ENCODE results near the gene LAMP5.

DNA sequence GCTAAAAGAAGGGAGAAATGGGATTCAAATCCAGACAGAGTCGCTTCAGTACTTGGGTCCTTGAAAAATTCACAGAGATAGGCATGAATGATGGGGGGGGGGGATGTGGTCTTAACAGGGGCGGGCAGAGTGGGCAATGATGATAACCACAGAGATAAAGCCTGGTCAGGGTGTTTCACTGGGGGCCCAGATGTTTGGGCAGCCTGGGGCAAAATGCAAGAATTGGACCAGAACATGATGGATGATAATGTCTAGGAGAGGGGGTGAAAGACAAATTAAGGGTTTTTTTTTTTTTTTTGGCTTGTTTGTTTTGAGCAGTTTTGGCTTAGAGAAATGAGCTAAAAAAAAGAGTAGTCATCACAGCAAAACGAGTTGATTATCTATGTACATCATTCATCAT is 57.4 kb downstream of the LAMP5 start:
- TF ChIP-seq, protein P1, sequence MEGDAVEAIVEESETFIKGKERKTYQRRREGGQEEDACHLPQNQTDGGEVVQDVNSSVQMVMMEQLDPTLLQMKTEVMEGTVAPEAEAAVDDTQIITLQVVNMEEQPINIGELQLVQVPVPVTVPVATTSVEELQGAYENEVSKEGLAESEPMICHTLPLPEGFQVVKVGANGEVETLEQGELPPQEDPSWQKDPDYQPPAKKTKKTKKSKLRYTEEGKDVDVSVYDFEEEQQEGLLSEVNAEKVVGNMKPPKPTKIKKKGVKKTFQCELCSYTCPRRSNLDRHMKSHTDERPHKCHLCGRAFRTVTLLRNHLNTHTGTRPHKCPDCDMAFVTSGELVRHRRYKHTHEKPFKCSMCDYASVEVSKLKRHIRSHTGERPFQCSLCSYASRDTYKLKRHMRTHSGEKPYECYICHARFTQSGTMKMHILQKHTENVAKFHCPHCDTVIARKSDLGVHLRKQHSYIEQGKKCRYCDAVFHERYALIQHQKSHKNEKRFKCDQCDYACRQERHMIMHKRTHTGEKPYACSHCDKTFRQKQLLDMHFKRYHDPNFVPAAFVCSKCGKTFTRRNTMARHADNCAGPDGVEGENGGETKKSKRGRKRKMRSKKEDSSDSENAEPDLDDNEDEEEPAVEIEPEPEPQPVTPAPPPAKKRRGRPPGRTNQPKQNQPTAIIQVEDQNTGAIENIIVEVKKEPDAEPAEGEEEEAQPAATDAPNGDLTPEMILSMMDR (IDR thresholded peaks at IDR 0.05): no peak
- TF ChIP-seq POLR2A (IDR thresholded peaks at IDR 0.05): no peak
- no peak for TF ChIP-seq POLR2AphosphoS5 (IDR thresholded peaks at IDR 0.05)
